Gastroesophageal sphincter (tissue), 4 donors: Measurements from ENCODE around the gene ROBO1. TPM values are rescaled to one million over a fixed set of nuclear protein-coding genes. Genes with fewer than 3 reads are reported as not detected.

Experiments
- ATAC-seq: fragments of 150-250 bp; one replicate; pipeline ENCODE4 v1.9.1; 2016; ENCODE audit warnings: mild to moderate bottlenecking, moderate library complexity
- H3K27ac ChIP-seq, 4 donors: fragments of 200-600 bp; sonication (generic) in 3 of 4; 1 replicate in 3 of 4; 2 replicates in 1 of 4; pipeline ENCODE4 v1.5.1; 2016 to 2019
- H3K27me3 ChIP-seq: fragments of 200-600 bp; sonication (generic); one replicate; pipeline ENCODE4 v1.5.1; 2019
- H3K36me3 ChIP-seq, 2 donors: fragments of 200-600 bp; sonication (generic); one replicate each; pipeline ENCODE4 v1.5.1; 2019; ENCODE audit warnings: control low read depth in 1 of 2
- H3K4me1 ChIP-seq, 3 donors: fragments of 200-600 bp; sonication (generic); 1 replicate in 2 of 3; 2 replicates in 1 of 3; pipeline ENCODE4 v1.5.1; 2016 to 2019; ENCODE audit warnings: control low read depth in 2 of 3
- H3K4me3 ChIP-seq, 2 donors: fragments of 200-600 bp; sonication (generic); one replicate each; pipeline ENCODE4 v1.5.1; 2019; ENCODE audit warnings: mild to moderate bottlenecking in 1 of 2, moderate library complexity in 1 of 2
- H3K9me3 ChIP-seq, 3 donors: fragments of 200-600 bp; sonication (generic); one replicate each; pipeline ENCODE4 v1.5.1; 2017 to 2019; ENCODE audit warnings: control low read depth in 2 of 3
- EP300 ChIP-seq: sonication (generic); formaldehyde crosslinking; IDR thresholded peaks from one replicate; pipeline ENCODE4 v1.6.1; 2017; ENCODE audit warnings: antibody characterized with exemption, mild to moderate bottlenecking
- POLR2A ChIP-seq, 2 donors: fragments of 450-650 bp; IDR thresholded peaks; one replicate each; pipeline ENCODE4 v1.6.1; 2017; ENCODE audit warnings: antibody characterized with exemption in 2 of 2, mild to moderate bottlenecking in 2 of 2, moderate library complexity in 1 of 2
- POLR2AphosphoS5 ChIP-seq: sonication (generic); formaldehyde crosslinking; IDR thresholded peaks from one replicate; pipeline ENCODE4 v1.6.1; 2017; ENCODE audit warnings: antibody characterized with exemption
- WGBS, 2 donors: methylation state at CpG; one replicate each; pipeline ENCODE4 v1.1.5; 2018; ENCODE audit warnings: low coverage in 1 of 2; 5-methylcytosine and 5-hydroxymethylcytosine counted together
- total RNA-seq, 4 donors: library from RNA; depleted of rRNA; stranded (reverse); fragments of >200 nt; gene quantifications; one replicate each; pipeline ENCODE4 v1.1.0, GENCODE V29; 2016
- TF ChIP-seq, protein P1 (sequence below), 4 experiments: fragments of 200-600 bp in 2 of 4; fragments of 450-650 bp in 2 of 4; sonication (generic) in 1 of 4; IDR thresholded peaks; one replicate each; pipeline ENCODE4 v1.5.1; 2017 to 2019; ENCODE audit warnings: antibody characterized with exemption in 4 of 4, mild to moderate bottlenecking in 2 of 4, moderate library complexity in 2 of 4

ROBO1 gene
- total RNA-seq, 4 donors from 2014 or later, result 9.7 to 15.3 (median 12.9) TPM

DNA sequence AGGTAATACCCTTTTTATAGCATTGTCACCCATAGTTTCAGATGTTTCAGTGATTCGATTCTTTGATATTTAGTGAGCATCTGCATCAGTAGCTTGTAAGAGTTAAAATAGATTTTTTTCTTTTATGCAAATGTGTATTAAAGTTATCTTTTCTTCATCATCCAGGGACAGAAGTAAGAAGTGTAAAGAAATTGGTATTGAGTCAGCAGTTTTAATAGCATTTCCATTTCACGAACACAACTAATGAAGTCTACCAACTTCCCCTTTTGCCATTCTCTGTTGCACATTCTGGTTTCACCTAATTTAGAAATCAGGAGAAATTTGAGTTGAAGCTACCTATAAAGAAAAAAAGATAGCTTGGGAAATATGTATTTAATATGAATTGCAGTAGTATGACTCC, 127.9 kb downstream of the ROBO1 start:
- WGBS, 2 donors, result 89 to 93% methylated on average over 2 of the region's 2 CpGs
- ATAC-seq, result no peak
- TF ChIP-seq, protein P1, sequence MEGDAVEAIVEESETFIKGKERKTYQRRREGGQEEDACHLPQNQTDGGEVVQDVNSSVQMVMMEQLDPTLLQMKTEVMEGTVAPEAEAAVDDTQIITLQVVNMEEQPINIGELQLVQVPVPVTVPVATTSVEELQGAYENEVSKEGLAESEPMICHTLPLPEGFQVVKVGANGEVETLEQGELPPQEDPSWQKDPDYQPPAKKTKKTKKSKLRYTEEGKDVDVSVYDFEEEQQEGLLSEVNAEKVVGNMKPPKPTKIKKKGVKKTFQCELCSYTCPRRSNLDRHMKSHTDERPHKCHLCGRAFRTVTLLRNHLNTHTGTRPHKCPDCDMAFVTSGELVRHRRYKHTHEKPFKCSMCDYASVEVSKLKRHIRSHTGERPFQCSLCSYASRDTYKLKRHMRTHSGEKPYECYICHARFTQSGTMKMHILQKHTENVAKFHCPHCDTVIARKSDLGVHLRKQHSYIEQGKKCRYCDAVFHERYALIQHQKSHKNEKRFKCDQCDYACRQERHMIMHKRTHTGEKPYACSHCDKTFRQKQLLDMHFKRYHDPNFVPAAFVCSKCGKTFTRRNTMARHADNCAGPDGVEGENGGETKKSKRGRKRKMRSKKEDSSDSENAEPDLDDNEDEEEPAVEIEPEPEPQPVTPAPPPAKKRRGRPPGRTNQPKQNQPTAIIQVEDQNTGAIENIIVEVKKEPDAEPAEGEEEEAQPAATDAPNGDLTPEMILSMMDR (IDR thresholded peaks at IDR 0.05), result no peak
- no peak for TF ChIP-seq POLR2AphosphoS5
- no peak for TF ChIP-seq POLR2A (IDR thresholded peaks at IDR 0.05)
- TF ChIP-seq EP300, result no peak

GRCh38 chr3:79636372-79636771, 131.4 kb downstream of the ROBO1 start:
- H3K27me3 ChIP-seq, result no peaks in the 10 kb centered on the region
- TF ChIP-seq EP300, result no peak
- TF ChIP-seq POLR2A (IDR thresholded peaks at IDR 0.05), result no peak
- TF ChIP-seq POLR2AphosphoS5, result no peak
- TF ChIP-seq, protein P1 (IDR thresholded peaks at IDR 0.05), result no peak
- no peaks in the 10 kb centered on the region for H3K36me3 ChIP-seq
- H3K9me3 ChIP-seq, result no peaks in the 10 kb centered on the region
- ATAC-seq, result no peak
- H3K27ac ChIP-seq, result no peak overlapping the region
- H3K4me1 ChIP-seq, result no peaks in the 10 kb centered on the region
- 59 to 72% methylated on average over 4 of the region's 4 CpGs for WGBS, 2 donors
- H3K4me3 ChIP-seq, result no peak overlapping the region

More for the DNA sequence above, 127.9 kb downstream of the ROBO1 start:
- no peaks in the 10 kb centered on the region for H3K36me3 ChIP-seq
- no peak overlapping the region for H3K27ac ChIP-seq
- no peaks in the 10 kb centered on the region for H3K27me3 ChIP-seq
- no peak overlapping the region for H3K4me3 ChIP-seq
- H3K9me3 ChIP-seq, result no peaks in the 10 kb centered on the region
- H3K4me1 ChIP-seq, result no peaks in the 10 kb centered on the region

GRCh38 chr3:79632842-79633241, 135.0 kb downstream of the ROBO1 start:
- H3K36me3 ChIP-seq, result no peaks in the 10 kb centered on the region
- no peak overlapping the region for H3K27ac ChIP-seq
- no peak overlapping the region for H3K4me3 ChIP-seq
- no peaks in the 10 kb centered on the region for H3K9me3 ChIP-seq
- WGBS, 2 donors, result 67 to 71% methylated on average over 1 of the region's 1 CpG
- no peak for ATAC-seq
- no peak for TF ChIP-seq EP300
- TF ChIP-seq POLR2AphosphoS5, result no peak
- TF ChIP-seq, protein P1 (IDR thresholded peaks at IDR 0.05), result no peak
- TF ChIP-seq POLR2A (IDR thresholded peaks at IDR 0.05), result no peak
- no peaks in the 10 kb centered on the region for H3K27me3 ChIP-seq
- no peaks in the 10 kb centered on the region for H3K4me1 ChIP-seq

DNA sequence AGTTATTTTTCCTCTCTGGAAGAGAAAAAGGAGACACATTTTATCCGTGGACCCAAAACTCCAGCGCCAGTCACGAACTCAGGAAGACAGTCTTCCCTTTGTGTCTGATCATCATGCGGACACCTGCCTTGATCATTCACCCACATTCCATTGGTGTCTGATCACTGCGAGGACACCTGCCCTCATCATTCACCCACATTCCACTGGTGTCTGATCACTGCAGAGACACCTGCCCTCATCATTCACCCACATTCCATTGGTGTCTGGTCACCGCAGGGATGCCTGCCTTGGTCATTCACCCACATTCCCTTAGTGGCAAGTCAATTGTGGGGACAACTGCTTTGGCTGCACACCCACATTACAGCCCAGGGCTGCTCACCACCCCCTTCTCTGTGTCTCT, 148.9 kb downstream of the ROBO1 start:
- peaks cover 0 to 57% (median 0%) of the 10 kb centered on the region in 3 donors for H3K9me3 ChIP-seq
- WGBS, 2 donors, result 83 to 85% methylated on average over 6 of the region's 6 CpGs

GRCh38 chr3:79606414-79606813, 161.4 kb downstream of the ROBO1 start:
- Histone ChIP-seq H3K4me1 (no peaks in the 10 kb centered on the region), H3K36me3 (no peaks in the 10 kb centered on the region), H3K4me3 (no peak overlapping the region), H3K27me3 (no peaks in the 10 kb centered on the region), H3K9me3 (no peaks in the 10 kb centered on the region), H3K27ac (no peak overlapping the region)
- ATAC-seq, result no peak
- no peak for TF ChIP-seq EP300
- TF ChIP-seq, protein P1 (IDR thresholded peaks at IDR 0.05), result no peak
- TF ChIP-seq POLR2AphosphoS5, result no peak
- TF ChIP-seq POLR2A (IDR thresholded peaks at IDR 0.05), result no peak
- 54 to 63% methylated on average over 1 of the region's 1 CpG for WGBS, 2 donors

More for the DNA sequence above, 148.9 kb downstream of the ROBO1 start:
- ATAC-seq, result no peak
- Histone ChIP-seq H3K4me1 (no peaks in the 10 kb centered on the region), H3K27me3 (no peaks in the 10 kb centered on the region), H3K36me3 (no peaks in the 10 kb centered on the region), H3K4me3 (no peak overlapping the region), H3K27ac (no peak overlapping the region)
- no peak for TF ChIP-seq POLR2AphosphoS5

GRCh38 chr3:79604681-79605080, 163.1 kb downstream of the ROBO1 start:
- H3K27me3 ChIP-seq, result no peaks in the 10 kb centered on the region
- TF ChIP-seq EP300 (no peak), POLR2AphosphoS5 (no peak), POLR2A (IDR thresholded peaks at IDR 0.05) (no peak)
- TF ChIP-seq, protein P1 (IDR thresholded peaks at IDR 0.05), result no peak
- H3K4me1 ChIP-seq, result no peaks in the 10 kb centered on the region
- H3K27ac ChIP-seq, result no peak overlapping the region
- H3K9me3 ChIP-seq, result no peaks in the 10 kb centered on the region
- no peak for ATAC-seq
- no peaks in the 10 kb centered on the region for H3K36me3 ChIP-seq
- WGBS, 2 donors, result 64 to 69% methylated on average over 2 of the region's 2 CpGs
- no peak overlapping the region for H3K4me3 ChIP-seq
